Muscle of leg (tissue), 11 donors: ENCODE results near the gene EHMT1. TPM values are rescaled to one million over a fixed set of nuclear protein-coding genes. Genes with fewer than 3 reads are reported as not detected.
"Not testable (repeated sequence)": the region's sequence is repeated elsewhere in the genome, so short reads cannot be mapped to it uniquely, and the experiment has no call there.

Experiments used
- DNase-seq: peaks from one replicate; pipeline ENCODE4 v3.0.0; 2013
- H3K27ac ChIP-seq: one replicate; pipeline ENCODE4 v1.5.1; 2013; ENCODE audit warnings: mild to moderate bottlenecking, low read length, control low read depth
- H3K27me3 ChIP-seq: one replicate; pipeline ENCODE4 v1.6.1; 2013; ENCODE audit warnings: low read length; ENCODE audit not compliant: control insufficient read depth, insufficient read depth
- H3K36me3 ChIP-seq: one replicate; pipeline ENCODE4 v1.6.1; 2013; ENCODE audit warnings: low read length; ENCODE audit not compliant: control insufficient read depth, insufficient read depth
- H3K4me1 ChIP-seq: one replicate; pipeline ENCODE4 v1.6.1; 2013; ENCODE audit warnings: low read length; ENCODE audit not compliant: control insufficient read depth, insufficient read depth
- H3K4me3 ChIP-seq: one replicate; pipeline ENCODE4 v1.5.1; 2013; ENCODE audit warnings: low read length, control low read depth
- H3K9me3 ChIP-seq: replicated peaks from 2 replicates; pipeline ENCODE4 v1.6.1; 2013; ENCODE audit warnings: low read depth, low read length; ENCODE audit not compliant: control insufficient read depth
- WGBS: methylation state at CpG from one replicate; pipeline ENCODE4 v1.1.5; 2013; ENCODE audit warnings: missing lambda C conversion rate; ENCODE audit not compliant: insufficient coverage; 5-methylcytosine and 5-hydroxymethylcytosine counted together
- polyA plus RNA-seq, 8 donors: library from polyadenylated mRNA; unstranded; fragments of 120-200 nt; gene quantifications; one replicate each; pipeline versions ENCODE4 v1.2.1 to v1.2.3, GENCODE V29; 2013; ENCODE audit warnings: inconsistent platforms in 1 of 8, low replicate concordance in 1 of 8; ENCODE audit not compliant: insufficient read length in 8 of 8, insufficient read depth in 1 of 8
- total RNA-seq: library from RNA; stranded (reverse); fragments of 120-200 nt; gene quantifications from one replicate; pipeline ENCODE4 v1.2.4, GENCODE V29; 2013

The EHMT1 gene
- total and polyA plus RNA-seq, 9 donors = 29.9 to 59.7 (median 47.7) TPM

GRCh38 chr9:137715321-137715720 is 96.5 kb downstream of the EHMT1 start:
- H3K27me3 ChIP-seq = no peaks in the 10 kb centered on the region
- no peak overlapping the region for H3K27ac ChIP-seq
- H3K36me3 ChIP-seq = peaks cover 48% of the 10 kb centered on the region
- H3K4me1 ChIP-seq = no peaks in the 10 kb centered on the region
- 95% methylated on average over 9 of the region's 12 CpGs for WGBS
- no peak overlapping the region for H3K4me3 ChIP-seq
- H3K9me3 ChIP-seq = no peaks in the 10 kb centered on the region
- no peak for DNase-seq

DNA sequence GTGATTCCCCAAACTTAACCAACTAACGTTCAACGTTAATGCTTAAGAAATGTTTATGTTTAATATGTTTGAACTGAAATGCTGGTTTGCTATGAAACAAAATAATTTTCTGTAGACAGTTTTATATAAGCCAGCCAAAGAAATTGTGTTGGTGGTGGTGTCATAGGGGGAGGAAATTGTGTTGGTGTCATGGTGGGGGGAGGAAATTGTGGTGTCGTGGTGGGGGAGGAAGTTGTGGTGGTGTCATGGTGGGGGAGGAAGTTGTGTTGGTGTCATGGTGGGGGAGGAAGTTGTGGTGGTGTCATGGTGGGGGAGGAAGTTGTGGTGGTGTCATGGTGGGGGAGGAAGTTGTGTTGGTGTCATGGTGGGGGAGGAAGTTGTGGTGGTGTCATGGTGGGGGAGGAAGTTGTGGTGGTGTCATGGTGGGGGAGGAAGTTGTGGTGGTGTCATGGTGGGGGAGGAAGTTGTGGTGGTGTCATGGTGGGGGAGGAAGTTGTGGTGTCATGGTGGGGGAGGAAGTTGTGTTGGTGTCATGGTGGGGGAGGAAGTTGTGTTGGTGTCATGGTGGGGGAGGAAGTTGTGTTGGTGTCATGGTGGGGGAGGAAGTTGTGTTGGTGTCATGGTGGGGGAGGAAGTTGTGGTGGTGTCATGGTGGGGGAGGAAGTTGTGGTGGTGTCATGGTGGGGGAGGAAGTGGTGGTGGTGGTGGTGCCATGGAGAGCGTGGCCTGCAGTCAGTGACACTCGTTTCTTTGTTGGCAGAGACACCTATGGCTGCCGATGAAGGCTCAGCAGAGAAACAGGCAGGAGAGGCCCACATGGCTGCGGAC is 97.3 kb downstream of the EHMT1 start:
- H3K27ac ChIP-seq, H3K9me3 ChIP-seq, H3K27me3 ChIP-seq, H3K4me1 ChIP-seq, DNase-seq, H3K4me3 ChIP-seq: not testable (repeated sequence)
- peaks cover 55% of the 10 kb centered on the region for H3K36me3 ChIP-seq
- 90% methylated on average over 4 of the region's 7 CpGs for WGBS

- no peak for DNase-seq
- peaks cover 49% of the 10 kb centered on the region for H3K36me3 ChIP-seq
- no peaks in the 10 kb centered on the region for H3K27me3 ChIP-seq
- H3K4me1 ChIP-seq = no peaks in the 10 kb centered on the region
- H3K27ac ChIP-seq = no peak overlapping the region
- WGBS = 94% methylated on average over 23 of the region's 25 CpGs
- H3K9me3 ChIP-seq = no peaks in the 10 kb centered on the region
- H3K4me3 ChIP-seq = no peak overlapping the region
Measured at GRCh38 chr9:137716694-137717287, 98.0 kb downstream of the EHMT1 start.

DNA sequence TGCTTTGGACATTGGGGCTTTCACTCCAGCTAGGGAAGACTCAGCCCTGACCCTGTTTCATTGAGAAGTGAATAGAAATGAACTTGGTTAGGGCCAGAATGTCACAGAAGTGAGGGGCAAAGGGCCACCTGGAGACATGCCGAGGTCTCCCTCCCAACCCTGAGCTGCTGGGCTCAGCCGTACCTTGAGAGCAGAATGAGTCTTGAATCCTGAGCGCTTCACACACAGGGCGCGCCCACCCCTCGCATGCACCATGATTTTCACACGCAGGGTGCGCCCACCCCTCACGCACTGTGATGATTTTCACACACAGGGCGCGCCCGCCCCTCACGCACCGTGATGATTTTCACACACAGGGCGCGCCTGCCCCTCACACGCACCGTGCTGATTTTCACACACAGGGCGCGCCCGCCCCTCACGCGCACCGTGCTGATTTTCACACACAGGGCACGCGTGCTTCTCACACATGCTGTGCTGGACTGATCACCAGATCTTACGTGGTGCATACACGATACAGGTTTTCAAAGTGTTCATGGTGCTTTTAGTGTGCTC is 99.0 kb downstream of the EHMT1 start:
- H3K4me1 ChIP-seq = no peaks in the 10 kb centered on the region
- DNase-seq = no peak
- H3K27me3 ChIP-seq = no peaks in the 10 kb centered on the region
- no peak overlapping the region for H3K27ac ChIP-seq
- no peaks in the 10 kb centered on the region for H3K9me3 ChIP-seq
- peaks cover 43% of the 10 kb centered on the region for H3K36me3 ChIP-seq
- WGBS = 97% methylated on average over 28 of the region's 28 CpGs
- no peak overlapping the region for H3K4me3 ChIP-seq

DNA sequence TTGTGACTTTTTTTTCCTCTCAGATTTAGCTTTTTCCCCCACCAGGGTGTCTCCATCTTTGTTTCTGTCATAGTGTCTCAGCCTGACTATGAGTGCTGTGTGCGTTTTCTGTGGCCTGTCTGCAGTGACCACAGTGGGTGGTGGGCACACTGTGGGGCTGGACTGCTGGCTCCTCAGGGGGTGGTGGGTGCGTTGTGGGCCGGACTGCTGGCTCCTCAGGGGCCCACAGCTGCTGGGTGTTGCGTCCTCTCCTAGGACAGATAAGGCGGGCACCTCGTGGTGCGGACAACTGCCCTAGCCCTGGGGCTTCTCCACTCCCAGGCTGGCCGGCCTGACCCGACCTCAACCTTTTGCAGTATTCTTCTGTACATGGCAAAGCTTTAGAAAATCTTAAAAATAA is 100.4 kb downstream of the EHMT1 start:
- no peaks in the 10 kb centered on the region for H3K9me3 ChIP-seq
- H3K4me1 ChIP-seq = no peaks in the 10 kb centered on the region
- H3K36me3 ChIP-seq = peaks cover 47% of the 10 kb centered on the region
- no peak overlapping the region for H3K27ac ChIP-seq
- H3K4me3 ChIP-seq = no peak overlapping the region
- WGBS = 90% methylated on average over 5 of the region's 9 CpGs
- DNase-seq = no peak
- H3K27me3 ChIP-seq = no peaks in the 10 kb centered on the region

DNA sequence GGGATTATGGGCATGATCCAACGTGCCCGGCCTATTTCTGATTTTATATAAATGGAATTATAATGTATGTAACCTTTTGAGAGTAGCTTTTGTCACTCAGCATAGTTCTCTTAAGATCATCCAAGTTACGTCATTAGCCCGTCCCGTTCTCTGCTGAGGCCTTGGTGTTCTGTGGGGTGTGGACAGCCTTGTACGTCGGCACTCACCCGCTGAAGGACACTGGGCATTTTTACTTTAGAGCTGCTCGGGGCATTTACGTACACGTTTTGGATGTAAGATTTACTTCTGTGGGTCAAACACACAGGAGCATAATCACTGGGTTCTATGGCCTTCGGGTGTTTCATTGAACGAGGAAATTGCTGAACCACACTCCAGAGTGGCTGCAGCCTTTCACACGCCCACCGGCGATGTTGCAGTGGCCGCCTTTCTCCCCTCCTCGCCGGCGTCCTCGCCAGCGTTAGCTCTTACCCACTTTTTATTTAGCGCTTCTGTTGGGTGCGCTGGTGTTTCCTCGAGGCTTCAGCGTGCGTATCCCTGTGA is 101.8 kb downstream of the EHMT1 start:
- no peak for DNase-seq
- 87% methylated on average over 24 of the region's 27 CpGs for WGBS
- no peaks in the 10 kb centered on the region for H3K4me1 ChIP-seq
- H3K27me3 ChIP-seq = no peaks in the 10 kb centered on the region
- H3K27ac ChIP-seq = no peak overlapping the region
- peaks cover 38% of the 10 kb centered on the region for H3K36me3 ChIP-seq
- no peak overlapping the region for H3K4me3 ChIP-seq
- H3K9me3 ChIP-seq = no peaks in the 10 kb centered on the region

- Histone ChIP-seq H3K4me1 (no peaks in the 10 kb centered on the region), H3K36me3 (peaks cover 36% of the 10 kb centered on the region), H3K4me3 (no peak overlapping the region), H3K27ac (no peak overlapping the region), H3K27me3 (no peaks in the 10 kb centered on the region), H3K9me3 (no peaks in the 10 kb centered on the region)
- 86% methylated on average over 7 of the region's 12 CpGs for WGBS
- DNase-seq = no peak
Measured at GRCh38 chr9:137721479-137721878, 102.7 kb downstream of the EHMT1 start.

DNA sequence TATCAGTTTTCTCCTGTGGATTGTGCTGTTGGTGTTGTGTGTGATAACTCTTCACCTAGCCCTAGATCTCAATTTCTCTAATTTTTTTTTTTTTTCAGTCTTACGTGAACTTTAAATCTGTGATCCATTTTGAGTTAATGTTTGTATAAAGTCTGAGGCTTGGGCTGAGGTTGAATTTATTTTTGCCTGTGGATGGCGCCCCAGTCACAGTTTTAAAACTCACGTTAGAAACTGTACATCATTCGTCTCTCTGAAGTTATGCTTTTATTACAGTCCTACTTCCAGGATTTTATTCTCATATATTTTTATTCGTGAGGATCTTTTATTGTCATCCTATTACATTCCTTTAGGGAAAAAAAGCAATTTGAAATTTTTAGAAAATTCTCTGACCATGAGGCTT is 103.1 kb downstream of the EHMT1 start:
- no CpG with 5 or more reads among the region's 5 CpGs for WGBS
- Histone ChIP-seq H3K4me3 (no peak overlapping the region), H3K9me3 (no peaks in the 10 kb centered on the region), H3K36me3 (peaks cover 32% of the 10 kb centered on the region), H3K4me1 (no peaks in the 10 kb centered on the region), H3K27me3 (no peaks in the 10 kb centered on the region), H3K27ac (no peak overlapping the region)
- DNase-seq = no peak

DNA sequence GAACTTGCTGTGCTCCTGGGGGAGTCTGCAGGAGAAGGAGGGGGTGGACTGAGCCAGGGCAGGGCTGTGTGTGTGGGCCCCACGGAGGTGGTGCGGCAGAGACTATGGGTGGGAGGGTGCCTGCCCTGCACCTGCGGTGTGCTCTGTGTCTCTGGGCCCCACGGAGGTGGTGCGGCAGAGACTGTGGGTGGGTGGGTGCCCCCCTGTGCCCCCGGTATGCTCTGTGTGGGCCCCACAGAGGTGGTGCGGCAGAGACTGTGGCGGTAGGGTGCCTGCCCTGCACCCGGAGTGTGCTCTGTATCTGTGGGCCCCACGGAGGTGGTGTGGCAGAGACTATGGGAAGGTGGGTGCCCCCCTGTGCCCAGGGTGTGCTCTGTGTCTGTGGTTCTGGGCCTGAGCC is 103.7 kb downstream of the EHMT1 start:
- DNase-seq = no peak
- Histone ChIP-seq H3K4me1 (no peaks in the 10 kb centered on the region), H3K4me3 (no peak overlapping the region), H3K27me3 (no peaks in the 10 kb centered on the region), H3K36me3 (peaks cover 26% of the 10 kb centered on the region), H3K9me3 (no peaks in the 10 kb centered on the region), H3K27ac (no peak overlapping the region)
- 80% methylated on average over 8 of the region's 10 CpGs for WGBS

DNA sequence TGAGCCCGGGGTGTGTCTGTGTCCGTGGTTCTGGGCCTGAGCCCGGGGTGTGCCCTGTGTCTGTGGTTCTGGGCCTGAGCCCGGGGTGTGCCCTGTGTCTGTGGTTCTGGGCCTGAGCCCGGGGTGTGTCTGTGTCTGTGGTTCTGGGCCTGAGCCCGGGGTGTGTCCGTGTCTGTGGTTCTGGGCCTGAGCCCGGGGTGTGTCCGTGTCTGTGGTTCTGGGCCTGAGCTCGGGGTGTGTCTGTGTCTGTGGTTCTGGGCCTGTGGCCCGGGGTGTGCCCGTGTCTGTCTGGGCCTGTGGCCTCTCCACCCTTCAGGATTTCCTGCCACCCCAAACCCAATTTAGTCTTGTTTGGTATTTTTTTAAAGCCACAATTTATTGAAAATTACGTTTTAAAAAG is 104.6 kb downstream of the EHMT1 start:
- WGBS = 80% methylated on average over 1 of the region's 13 CpGs
- not testable (repeated sequence) for H3K9me3 ChIP-seq, H3K27ac ChIP-seq, H3K4me1 ChIP-seq, H3K4me3 ChIP-seq, DNase-seq, H3K27me3 ChIP-seq
- peaks cover 24% of the 10 kb centered on the region for H3K36me3 ChIP-seq
